ENCODE measurements around the gene WNT6.
"Not testable (repeated sequence)": the region's sequence is repeated elsewhere in the genome, so short reads cannot be mapped to it uniquely, and the experiment has no call there.

Gene WNT6

DNA sequence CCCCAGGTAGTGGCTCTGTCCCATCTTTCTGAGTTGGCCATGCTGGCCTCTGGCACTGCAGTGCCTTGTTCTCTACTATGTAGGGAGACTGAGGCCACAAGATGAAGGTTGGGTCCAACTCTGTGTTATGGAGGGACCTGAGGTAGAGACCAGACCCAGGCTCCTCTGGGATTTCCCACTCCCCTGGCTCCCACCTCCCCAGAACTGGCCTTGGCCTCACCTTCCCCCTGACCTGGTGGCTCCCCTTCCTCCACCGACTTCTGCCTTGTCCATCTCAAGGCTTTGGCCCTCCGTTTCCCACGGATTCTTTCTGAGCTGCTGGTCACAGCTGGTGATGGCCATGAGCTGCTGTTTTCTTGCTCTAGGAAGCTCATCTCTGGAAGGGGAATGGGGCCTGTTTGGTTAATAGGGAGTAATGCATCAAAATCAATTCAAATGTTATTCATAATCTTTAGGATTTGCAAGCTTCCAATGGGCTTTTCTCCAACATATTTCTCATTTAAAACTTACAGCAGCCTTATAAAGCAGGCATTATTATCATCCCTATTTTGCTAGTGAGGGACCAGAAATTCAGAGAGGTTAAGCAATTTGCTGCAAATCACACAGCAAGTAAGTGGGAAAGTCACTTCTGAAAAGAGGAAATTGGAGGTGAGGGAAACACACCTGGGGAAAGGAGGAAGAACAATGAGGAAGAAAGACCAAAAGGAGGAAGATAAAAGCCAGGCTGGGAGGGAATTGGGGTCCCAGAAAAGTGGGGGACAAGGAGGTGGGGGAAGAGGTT is 28.9 kb upstream of the WNT6 start:
- no peak for DNase-seq

DNA sequence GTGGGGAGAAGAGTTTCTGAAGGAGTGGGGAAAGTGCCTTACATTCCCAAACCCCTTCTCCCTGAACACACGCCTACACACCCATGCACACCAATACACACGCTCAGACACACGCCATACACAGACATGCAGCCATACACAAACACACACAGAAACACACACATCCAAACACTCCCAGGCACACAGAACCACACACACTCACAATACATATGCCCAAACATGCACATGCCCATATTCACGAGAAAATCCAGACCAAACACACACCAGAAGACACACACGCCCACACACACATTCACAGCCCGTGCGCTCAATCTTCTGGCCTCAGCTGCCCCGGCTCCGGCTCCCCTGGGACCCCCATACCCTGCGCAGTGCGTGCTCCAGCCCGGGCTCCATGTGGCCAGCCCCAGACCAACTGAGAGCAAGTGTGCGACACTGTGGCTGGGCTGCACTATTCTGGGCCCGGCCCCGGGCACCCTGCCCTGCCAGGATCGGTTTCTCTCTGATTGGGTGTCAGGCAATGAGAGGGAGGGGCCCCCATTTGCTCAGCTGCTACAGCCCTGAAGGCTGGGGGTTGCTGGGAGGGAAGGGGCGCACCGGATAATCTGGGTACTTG is 28.1 kb upstream of the WNT6 start, which contains the start of gene PRKAG3:
Gene PRKAG3 (minus strand): TSS at position 426 of the 613 bp plus-strand sequence.
- DNase-seq, result no peak

DNA sequence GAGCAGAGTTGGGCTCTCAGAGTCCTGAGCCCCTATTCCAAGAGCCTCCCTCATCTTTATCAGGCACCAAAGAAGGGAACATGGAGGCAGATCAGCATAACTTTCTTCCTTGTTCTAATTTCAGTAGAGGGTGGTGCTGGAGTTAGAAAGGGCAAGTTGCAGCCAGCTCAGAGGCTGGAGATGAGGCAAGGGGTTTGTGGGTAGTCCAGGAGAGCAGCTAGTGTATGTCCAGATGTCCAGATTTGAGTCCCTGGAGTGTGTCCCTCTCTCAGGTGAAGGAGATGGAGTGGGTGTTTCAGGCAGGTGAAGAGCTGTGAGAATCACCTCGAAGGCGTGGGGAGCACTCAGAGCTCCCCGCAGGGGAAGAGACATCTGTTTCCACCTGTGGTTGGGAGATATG is 27.5 kb upstream of the WNT6 start:
- no peak for DNase-seq

DNA sequence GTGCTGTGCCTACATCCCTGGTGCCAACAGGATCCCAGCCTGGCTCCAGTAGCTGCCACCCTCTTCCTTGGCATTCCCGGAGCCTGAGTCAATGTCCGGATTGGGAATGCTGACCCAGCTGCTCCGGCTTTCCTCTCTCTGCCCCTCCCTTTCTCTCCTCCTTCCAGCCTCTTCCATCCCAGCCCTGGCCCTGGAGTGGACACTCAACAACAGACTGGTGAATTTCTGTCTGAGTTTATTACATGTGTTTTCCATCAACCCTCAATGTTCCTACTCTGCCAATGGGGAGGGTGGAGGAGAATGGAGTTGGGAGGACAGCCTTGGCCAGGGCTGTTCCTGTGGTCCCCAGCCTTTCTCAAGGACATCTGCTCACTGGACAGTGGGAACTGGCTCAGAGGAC is 27.1 kb upstream of the WNT6 start:
- no peak for DNase-seq

DNA sequence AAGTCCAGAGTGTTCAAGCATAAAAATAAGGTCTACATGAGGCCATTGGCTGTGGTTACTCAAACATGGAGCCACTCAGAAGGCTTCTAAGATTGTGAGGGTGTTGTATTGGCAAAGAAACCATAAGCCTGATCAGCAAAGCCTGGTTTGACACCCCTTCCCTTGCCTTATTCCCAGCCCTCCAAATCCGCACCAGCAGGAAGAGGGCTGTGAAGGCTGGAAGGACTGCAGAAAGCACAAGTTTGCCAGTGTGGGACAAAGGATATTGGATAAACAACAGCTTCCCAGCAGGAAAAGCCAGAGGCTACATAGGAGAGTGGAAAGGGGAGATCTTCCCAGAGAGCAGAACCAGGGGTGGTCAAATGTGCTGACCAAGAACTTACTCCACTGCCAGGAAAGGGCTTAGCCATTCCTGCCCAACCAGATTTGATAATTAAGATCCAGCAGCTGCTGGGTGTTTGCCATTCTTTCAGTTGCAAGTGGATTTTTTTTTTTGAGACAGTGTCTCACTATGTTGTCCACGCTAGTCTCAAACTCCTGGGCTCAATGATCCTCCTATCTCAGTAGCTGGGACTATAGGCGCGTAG is 26.5 kb upstream of the WNT6 start:
- no peak for DNase-seq

DNA sequence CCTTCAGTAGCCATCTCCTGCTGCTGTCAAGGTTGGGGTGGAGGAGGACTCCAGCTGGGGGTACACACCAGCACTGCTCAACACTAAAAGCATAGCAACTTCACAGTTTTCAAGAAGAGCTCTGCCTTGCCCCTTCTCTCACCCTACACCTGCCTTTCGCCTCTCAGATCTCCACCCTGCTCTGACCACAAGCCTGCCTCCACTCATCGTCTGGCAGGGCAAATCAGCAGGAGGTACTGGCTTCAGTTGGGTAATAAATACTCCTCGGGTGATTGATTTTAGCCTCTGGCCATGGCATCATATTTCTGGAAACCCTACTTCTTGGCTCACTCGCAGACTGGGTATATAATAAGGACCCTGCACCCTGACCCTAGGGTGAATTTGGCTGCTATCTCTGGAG is 24.9 kb upstream of the WNT6 start:
- DNase-seq, result no peak

DNA sequence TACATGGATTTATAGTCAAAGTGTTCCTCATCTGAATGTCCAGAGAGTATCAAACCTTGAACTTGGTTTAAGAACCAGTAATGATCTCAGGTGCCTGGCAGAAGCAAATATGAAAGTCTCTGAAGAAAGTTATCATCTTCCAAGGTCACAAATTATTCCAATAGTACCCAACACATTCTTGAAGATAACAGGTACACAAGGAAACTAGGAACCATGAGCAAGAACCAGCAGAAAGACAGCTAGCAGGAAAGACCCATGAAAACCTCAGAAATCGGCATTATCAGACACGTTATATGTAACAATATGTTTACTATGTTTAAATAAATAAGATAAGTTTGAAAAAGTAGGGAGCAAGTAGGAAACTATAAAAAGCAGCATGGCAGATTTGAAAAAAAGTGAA is 22.1 kb upstream of the WNT6 start:
- no peak for DNase-seq

DNA sequence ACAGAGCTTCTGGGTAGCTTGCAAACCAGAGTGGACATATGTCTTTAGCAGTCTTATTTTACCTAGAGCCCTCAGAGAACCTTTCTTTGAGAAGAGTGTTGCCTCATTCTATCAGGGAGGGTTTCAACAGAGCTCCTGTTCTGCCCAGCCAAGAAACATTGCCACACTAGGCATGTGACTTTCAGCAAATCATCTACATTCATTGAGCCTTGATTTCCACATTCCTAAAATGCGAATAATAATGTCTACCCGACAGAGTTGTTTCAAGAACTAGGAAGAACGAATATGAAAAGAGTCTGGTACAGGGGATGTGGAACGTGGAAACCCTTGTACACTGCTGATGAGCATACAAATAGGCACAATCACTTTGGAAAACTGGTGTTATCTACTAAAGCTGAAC is 20.2 kb upstream of the WNT6 start:
- DNase-seq, result no peak

DNA sequence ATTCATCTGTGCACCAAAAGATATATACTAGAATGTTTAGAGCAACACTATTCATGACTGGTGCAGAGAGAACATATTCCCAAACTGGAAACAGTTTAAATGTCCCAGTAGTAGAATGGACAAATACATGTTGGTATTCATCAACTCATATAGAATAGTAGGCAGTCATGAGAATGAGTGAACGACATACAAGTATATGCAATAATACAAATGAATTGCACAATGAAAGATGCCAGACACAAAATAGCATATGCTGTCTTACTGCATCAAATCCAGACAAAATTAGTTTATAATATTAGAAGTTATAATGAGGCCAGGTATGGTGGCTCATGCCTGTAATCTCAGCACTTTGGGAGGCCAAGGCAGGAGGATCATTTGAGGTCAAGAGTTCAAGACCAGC is 19.7 kb upstream of the WNT6 start:
- no peak for DNase-seq

DNA sequence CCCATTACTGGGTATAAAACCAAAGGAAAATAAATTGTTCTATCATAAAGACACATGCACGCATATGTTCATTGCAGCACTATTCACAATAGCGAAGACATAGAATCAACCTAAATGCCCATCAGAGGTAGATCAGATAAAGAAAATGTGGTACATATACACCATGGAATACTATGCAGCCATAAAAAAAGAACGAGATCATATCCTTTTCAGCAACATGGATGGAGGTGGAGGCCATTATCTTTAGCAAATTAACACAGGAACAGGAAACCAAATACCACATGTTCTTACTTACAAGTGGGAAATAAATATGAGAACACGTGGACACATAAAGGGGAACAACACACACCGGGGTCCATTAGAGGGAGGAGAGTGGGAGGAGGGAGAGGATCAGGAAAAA is 15.3 kb upstream of the WNT6 start:
- DNase-seq, result not testable (repeated sequence)

DNA sequence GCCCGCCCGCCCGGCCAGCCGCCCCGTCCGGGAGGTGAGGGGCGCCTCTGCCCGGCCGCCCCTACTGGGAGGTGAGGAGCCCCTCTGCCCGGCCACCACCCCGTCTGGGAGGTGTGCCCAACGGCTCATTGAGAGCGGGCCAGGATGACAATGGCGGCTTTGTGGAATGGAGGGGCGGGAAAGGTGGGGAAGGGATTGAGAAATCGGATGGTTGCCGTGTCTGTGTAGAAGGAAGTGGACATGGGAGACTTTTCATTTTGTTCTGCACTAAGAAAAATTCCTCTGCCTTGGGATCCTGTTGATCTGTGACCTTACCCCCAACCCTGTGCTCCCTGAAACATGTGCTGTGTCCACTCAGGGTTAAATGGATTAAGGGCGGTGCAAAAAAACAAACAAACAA is 12.6 kb upstream of the WNT6 start:
- DNase-seq, result not testable (repeated sequence)

DNA sequence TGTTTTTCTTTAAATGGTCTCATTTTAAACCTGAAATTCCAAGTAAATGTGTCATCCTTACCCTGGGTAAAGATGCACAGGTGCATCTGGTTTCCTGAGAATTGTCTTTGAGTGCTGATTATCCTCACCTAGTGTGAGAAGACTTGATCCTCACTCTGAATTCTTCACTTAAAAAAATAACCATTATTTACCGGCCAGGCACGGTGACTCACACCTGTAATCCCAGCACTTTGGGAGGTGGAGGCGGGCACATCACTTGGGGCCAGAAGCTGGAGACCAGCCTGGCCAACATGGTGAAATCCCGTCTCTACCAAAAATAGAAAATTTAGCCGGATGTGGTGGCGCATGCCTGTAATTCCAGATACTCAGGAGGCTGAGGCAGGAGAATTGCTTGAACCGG is 9.9 kb upstream of the WNT6 start:
- DNase-seq, result no peak

DNA sequence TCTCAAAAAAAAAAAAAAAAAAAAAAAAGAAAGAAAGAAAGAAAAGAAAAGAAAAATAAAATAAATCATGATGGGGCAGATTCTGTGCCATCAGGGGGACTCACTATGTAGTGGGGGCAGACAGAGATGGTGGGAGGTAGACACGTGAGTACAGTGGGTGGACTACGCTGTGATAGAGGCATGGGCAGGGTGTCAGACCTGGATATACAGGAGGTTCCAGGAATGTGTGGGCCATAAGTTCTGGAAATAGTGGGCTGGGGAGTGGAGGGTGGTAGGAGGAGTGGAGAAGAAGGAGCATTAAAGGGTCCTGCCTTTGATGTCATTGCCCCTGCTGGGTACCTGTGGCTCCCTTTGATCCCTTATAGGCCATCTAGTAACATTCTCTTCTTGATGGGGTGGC is 8.8 kb upstream of the WNT6 start:
- no peak for DNase-seq

DNA sequence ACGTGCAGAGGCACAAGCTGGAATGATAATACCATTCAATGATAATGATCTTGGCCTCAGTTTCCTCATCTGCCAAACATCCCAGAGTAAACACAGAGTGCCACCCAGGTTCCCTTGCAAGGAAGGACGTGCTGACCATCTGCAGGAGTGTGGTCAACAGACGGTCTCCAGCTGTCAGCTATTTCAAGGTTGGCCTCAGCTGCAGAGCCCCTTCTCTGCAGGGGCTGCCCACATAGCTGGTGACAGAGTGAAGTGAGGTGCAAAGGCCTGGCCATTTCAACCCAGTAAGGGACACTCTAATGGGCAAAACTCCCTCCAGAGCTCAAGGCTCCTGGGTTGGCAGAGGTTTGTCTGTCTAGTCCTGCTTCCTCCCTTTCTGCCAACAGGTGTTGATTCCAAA is 8.3 kb upstream of the WNT6 start:
- no peak for DNase-seq

DNA sequence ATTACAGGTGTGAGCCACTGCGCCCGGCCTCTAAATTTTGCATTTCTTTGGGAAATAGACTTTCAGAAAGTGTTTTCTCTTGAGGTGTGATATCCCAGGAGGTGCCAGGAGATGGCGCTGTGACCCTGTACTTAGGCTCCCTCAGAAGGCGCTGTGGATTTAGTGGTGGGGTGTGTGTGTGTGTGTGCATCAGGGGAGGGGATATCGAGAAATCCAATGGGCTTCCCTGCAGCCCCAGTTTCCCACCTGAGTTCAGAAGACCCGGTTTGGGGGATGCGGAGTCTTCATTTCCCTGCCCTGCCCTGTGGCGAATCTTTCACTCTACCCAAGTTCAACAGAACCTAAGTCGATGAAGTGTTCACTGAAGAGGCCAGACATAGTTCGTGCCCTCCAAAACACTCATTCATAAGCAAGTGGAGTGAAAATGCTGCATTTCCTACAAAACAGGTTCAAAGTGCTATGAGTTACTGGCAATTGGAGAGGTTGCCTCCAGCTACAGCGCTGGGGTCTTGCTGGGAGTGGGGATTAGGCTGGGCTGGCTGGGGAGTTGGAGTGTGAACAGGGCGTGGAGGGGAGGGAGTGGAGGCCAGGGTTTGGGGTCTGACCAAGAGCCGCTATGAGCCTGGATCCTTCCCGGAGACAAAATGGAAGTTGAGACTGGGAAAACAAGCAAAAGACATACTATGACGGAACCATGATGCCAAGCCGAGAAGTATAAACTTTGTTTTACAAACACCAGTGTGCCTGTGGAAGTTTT is 6.5 kb upstream of the WNT6 start:
- DNase-seq, result peak; percentile 57

DNA sequence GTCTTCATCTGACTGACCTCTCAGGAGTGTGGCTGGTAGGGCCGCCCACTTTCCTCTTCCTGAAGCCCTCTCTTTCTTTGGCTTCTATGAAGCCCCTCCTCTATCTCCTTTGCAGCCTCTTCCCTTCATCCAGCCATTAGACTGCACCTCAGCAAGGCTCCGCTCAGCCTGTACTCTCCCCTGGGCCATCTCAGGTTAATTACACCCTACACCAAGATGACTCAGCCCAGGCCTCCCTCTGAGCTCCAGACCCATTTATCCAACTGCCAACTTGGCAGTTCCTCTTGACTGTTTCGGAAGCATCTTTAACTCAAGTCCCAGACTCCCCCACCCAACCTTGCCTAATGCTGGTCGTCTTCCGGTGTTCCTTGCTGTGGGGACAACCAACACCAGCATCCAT is 5.8 kb upstream of the WNT6 start:
- no peak for DNase-seq

DNA sequence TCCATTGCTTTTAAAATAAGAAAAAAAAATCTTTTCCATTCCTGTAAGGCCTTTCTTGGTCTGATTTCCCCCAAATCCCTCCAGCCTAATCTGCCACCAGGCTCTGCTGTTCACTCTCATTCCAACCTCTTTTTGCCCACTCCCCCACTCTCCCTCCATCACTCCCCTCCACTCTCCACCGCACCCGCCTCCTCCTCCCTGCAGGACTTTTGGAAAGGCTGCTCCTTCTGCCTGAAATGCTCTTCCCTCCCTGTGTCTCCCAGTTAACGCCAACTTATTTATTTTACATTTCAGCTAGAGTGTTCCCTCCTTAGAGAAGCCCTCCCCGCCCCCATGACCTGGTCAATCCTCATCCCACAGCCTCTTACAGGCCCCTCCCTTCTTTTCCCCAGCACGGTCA is 4.7 kb upstream of the WNT6 start:
- DNase-seq, result no peak

DNA sequence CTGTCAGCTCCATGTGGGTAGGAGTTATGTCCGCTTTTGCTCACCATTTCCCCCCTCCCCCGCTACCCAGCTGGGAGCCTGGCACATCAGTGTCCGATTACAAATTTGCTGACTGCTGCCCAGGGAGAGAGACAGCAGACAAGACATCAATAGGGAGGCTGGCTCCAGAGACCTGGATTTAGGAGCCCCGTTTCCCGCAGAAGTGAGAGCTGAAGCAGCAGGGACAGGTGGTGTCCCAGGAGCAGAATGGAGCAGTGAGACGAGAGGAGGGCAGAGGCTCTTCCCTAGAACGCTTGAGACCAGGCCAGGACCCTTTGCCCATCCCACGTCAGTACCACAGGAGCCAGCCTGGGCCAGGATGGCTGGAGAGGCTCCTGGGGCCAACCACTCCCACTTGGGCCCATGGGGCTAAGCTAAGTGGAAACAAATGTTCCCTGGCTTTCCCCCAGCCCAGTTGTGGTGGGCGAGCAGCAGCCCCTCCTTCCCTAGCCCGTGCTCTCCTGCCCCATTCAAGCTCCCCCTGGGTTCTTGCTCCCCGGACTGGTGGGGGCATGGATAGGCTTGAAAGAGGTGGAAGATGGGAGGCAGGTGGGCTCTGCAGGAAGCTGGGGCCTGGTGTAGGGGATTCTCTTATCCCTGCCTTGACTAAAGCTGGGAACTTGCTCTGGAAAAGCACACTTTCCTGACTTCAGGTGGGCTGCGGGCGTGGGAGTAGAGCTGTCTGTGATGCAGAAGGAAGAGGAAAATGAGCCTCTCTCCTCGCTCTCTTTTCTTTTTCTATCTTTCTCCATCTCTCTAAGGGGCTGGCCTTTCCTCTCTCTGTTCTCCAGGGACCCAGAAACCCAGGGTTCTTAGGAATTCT is 4.1 kb upstream of the WNT6 start:
- no peak for DNase-seq

DNA sequence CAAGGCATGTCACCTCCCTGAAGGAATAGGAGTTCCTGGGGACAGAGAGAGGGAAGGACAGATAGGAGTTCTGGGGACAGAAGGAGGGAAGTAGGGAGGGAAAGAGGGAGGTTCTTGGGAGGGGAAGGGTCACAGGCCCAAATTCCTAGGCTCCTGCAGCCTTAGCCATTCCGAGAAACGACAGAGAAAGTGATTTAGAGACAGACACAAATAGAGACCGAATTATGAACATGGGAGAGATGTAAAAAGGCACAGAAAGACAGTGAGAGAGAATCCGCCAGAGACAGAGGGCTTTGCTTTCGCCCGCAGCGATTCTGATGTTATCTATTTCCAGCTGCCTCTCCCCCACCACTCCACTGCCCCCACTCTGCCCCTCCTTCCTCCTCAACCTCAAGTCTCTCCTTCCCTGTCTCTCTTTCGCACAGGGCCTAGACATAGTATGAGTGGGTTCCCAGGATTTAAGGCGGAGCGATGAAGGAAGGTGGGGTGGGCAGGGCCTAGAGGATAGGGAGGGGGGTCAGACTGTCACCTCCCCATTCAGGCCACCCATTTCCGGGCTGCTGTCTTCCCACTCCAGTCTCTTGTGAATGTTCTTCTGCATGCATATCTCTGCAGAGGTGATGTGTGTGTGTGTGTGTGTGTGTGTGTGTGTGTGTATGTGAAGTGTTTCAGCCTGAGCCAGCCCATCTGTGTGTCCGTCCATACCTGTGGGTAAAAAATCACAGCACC is 3.3 kb upstream of the WNT6 start:
- no peak for DNase-seq

DNA sequence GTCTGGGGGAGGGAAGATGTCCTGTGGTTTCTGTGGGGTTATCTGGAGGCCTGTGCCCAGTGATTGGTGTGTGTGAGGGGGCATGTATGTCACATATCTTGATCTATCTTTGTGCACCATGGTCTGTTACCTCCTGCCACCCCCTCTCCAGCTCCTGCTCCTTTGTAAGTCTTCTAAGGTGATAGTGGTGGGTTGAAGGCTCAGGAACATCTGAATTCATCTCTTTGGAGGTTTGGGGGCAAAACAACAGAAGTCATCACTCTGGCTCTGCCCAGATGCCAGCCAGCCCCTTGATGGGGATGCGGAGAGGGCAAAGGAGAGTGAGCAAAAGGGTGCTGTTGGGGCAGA is 2.7 kb upstream of the WNT6 start:
- DNase-seq, result no peak

DNA sequence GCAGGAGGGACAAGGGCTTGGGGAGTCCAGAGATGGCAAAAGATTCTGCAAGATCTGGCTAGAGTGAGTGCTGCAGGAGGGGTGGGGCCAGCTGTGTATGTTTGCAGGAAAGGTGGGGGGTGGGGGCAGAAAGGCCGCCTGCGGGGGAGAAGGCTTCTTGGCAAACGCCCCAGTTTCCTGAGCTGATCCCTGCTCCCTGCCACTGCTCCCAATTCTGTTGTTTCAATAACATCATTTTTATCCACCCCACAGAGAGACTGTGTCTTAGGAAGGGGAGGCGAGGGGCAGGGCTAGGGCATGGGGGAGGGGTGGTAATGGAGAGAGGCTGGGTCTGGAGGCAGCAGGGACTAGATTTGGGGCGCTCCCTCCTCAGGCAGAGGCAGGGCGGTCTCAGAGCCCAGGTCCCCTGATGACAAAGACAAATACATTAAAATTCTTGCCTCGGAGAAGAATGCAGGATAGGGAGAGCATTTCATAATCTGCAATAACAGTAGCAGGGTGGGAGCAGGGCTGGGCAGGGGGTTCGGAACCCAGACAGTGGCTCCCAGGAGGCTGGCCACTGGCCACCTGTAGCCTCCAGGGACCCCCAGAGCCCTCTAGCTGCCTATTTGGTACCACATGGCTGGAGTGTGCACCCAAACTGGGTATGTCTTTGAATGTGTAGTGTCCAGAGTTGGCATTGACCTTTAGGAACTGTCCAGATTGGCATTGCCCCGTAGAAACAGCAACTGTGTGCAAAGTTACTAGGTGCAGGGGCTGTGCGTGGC is 2.1 kb upstream of the WNT6 start:
- DNase-seq, result no peak

DNA sequence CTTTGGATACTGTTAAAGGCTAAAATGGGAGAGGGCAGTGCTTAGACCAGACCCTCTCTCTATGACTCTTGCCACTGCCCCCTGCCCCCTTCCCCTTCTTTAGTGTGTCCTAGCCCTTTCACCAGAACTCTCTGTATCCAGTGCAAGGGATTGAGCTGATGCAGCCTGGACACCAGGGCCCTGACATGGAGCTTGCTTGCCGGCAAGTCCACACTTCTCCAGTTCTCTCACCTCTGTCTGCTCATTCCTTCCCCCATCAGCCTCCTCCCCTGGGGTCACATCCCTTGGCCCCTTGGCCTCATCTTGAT is 1.5 kb upstream of the WNT6 start:
- no peak for DNase-seq

Measured in stimulated activated CD4-positive, alpha-beta T cell treated with anti-CD3 and anti-CD28 coated beads, Interleukin-1b, Interleukin-23, amount 100 ng/mL, for 48 hours (primary cell).